ENCODE data around the gene ZSWIM1.
A peak's percentile ranks its signal among the peaks of the same experiment; 100 is the strongest.

ZSWIM1 gene

GRCh38 chr20:45880988-45881788 lies at the start of gene ZSWIM1:
TSS of gene ZSWIM1 (plus strand) at chr20:45881227. CDS start at chr20:45882593, 1,366 bp downstream.
- peak; percentile 99 for DNase-seq (ENCODE audit: low spot score)

DNA sequence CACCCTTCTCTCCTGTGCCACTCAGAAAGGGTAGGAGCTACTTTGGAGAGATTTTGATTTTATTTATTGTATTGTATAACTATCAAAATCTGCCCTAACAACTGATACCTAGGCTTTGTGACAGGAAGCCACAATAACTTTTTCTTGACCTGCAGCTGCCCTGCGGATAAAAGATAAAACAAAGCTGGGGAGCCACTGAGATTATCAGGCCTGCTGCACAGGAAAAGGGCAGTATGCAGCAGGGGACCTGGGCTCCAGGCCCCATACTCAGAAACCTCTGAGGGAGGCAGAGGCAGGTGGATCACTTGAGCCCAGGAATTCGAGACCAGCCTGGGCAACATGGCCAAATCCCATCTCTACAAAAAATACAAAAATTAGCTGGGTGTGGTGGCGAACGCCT lies 48.4 kb upstream of the ZSWIM1 start:
- no peak for DNase-seq (ENCODE audit: low spot score)

DNA sequence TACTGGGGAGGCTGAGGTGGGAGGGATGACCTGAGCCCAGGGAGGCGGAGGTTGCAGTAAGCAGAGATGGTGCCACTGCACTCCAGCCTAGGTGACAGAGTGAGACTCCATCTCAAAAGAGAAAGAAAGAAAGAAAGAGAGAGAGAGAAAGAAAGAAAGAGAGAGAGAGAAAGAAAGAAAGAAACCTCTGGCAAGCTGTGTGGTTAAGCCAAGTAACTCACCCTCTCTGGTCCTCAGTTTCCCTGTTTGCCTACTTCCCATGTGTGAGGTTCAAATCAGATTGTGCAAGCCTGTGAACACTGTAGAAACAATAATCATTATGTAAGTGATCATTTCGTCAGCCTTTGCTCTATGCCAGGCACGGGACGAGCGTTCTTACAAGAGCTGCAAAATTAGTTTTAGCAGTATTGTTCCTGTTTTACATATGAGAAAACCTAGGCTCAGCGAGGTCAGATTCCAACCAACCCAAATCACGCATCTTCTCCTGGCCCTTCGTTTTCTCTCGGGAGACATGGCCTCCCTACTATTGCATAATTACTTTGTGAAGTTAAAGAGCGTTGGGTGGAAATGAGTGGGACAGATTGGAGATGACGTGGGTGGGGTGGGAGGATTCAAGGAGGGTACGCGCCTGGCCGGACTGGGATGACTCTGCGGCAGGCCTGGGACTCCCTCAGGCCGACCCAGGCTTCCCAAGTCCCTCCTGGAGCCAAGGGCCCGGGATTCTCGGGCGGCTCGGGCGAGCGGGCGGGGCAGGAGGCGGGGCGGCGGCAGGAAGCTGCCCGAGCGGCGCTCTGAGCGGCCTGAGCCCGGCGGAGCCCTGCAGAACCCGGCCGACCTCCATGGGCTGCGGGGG lies 47.8 kb upstream of the ZSWIM1 start, which contains the start of gene SNX21:
TSS of gene SNX21 (plus strand) at position 770 of the 853 bp plus-strand sequence. CDS start 121 bp downstream, outside the sequence.
- peak; percentile 93 for DNase-seq (ENCODE audit: low spot score)

GRCh38 chr20:45833883-45834796 lies 46.9 kb upstream of the ZSWIM1 start:
- DNase-seq (ENCODE audit: low spot score), result peak; percentile 79

DNA sequence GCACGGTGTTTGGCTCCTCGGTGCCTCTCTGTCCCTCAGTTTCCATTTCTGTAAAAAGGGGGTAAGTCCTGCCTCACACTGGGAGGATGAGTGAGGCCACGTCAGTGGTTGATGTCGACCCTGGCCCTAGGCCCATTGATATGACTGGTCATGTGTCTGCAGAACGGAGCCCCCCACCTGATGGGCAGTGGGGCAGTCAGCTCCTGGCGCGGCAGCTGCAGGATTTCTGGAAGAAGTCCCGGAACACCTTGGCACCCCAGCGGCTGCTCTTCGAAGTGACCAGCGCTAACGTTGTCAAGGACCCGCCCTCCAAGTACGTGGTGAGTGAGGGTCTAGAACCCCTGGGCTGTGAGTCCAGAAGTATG lies 46.2 kb upstream of the ZSWIM1 start:
- DNase-seq (ENCODE audit: low spot score), result no peak

DNA sequence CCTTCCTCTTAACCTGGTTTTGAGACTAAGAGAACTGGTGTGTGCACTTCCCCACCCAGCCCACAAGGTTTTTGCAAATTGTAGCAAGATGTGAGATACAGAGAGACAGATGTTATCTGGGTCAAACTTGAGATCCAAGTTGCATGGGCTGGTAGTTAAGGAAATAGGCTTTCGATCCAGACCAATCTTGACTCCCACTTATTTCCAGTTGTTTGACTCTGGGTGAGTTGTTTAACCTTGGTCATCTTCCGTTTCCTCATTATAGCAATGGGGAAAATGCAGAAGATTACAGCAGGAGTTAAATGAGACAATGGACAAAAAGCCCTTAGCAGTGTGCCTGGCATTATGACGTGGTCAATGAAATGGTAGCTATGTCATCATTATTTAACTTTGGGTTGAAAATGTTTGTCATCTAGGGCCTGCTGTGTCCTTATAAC lies 45.7 kb upstream of the ZSWIM1 start:
- DNase-seq (ENCODE audit: low spot score), result peak; percentile 45

- no peak for DNase-seq (ENCODE audit: low spot score)
These were observed 45.2 kb upstream of the ZSWIM1 start for GRCh38 chr20:45835825-45836224.

- DNase-seq (ENCODE audit: low spot score), result no peak
These were observed 44.2 kb upstream of the ZSWIM1 start for GRCh38 chr20:45836841-45837240.

- DNase-seq (ENCODE audit: low spot score), result no peak
These were observed 40.3 kb upstream of the ZSWIM1 start for GRCh38 chr20:45840700-45841198.

DNA sequence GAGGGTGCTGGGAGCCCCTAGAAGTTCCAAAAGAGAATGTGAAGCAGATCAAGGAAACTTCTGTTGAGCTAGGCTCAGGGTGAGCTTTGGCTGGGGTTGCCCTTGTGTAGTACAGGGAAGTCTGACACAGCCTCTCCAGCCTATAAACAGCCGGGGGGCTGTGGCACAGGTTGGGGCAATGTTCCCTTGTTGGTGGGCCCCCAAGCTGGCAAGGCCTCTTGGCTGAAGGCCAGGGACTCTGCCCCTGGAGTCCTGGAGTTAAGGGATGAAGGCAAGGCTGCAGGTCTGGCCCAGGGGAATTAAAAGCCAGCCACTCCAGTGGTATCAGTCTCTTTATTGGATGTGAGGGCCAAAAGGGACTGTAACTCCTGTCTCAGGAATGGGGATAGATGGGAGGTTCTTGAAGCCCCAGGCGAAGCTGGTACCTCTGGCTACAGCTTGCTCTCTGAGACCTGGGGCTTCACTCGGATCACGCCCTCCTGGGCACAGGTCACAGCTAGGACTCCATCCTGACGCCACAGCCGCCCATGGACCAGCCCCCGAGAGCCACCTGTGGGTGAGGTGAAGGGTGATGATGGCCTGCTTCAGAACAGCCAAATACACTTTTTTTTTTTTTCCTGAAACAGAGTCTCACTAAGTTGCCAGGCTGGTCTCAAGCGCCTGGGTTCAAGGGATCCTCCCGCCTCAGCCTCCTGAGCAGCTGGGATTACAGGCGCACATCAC lies 39.5 kb upstream of the ZSWIM1 start:
- no peak for DNase-seq (ENCODE audit: low spot score)

DNA sequence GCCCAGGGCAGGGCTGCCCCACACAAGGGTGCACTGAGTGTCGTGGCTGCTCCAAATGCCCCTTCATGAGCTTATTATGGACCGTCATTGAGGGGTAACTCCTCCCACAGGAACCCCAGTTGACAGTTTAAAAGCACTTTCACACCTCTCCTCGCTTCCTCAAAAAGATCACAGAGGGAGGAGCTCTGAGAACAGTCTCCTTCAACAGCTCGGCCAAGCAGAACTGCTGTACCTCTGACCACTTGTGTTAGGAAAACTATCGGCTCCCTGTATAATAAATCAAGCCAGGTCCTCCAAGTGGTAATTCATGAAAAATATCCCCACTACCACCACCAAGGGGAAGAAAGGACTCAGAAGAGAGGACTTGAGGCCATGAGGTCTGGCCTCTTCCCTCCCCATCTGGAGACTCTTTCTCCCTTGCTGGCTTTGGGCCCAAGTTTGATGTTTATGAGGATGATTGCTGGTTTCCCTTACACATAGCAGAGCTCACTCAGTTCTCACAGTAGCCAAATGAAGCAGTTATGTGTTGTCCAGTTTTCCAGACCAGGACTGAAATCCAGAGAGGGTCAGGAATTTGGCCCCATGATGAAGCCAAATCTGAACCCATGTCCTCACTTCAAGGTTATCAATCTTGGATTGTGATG lies 38.7 kb upstream of the ZSWIM1 start:
- DNase-seq (ENCODE audit: low spot score), result no peak

DNA sequence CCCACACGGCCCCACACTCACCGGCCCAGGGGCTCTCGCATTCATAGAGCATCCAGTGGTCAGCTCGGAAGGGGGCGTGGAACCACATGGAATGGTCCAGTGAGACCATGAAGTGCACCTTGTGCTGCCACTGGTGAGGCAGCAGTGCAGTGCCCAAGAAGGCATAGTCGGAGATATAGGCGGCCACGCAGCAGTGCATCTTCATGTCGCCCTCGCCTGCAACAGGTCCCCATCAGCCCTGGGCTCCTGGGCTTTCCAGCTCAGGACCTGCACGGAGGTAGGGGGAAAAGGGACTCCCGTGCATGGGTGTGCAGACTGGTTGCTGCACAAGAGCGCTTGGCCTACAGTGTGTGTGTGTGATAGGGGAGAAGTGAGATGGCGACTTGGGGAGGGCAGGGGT lies 37.5 kb upstream of the ZSWIM1 start:
- DNase-seq (ENCODE audit: low spot score), result no peak

DNA sequence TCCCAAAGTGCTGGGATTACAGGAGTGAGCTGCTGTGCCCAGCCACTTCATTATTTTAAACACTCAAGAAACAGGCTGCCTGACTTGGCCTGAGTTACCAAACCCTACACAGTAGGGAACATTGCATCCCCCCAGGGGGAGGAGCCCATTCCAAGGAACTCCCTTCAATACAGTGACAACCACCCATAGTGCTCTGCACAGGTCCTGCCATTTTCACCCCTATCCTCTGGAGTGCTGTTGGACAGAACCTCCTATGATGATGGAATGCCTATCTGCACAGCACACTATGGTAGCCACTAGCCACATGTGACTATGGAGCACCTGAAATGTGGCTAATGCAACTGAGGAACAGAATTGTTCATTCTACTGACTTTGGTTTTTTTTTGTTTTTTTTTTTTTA lies 35.6 kb upstream of the ZSWIM1 start:
- DNase-seq (ENCODE audit: low spot score), result no peak

GRCh38 chr20:45848421-45848820 lies 32.6 kb upstream of the ZSWIM1 start:
- no peak for DNase-seq (ENCODE audit: low spot score)

GRCh38 chr20:45848969-45849582 lies 32.0 kb upstream of the ZSWIM1 start:
- no peak for DNase-seq (ENCODE audit: low spot score)

DNA sequence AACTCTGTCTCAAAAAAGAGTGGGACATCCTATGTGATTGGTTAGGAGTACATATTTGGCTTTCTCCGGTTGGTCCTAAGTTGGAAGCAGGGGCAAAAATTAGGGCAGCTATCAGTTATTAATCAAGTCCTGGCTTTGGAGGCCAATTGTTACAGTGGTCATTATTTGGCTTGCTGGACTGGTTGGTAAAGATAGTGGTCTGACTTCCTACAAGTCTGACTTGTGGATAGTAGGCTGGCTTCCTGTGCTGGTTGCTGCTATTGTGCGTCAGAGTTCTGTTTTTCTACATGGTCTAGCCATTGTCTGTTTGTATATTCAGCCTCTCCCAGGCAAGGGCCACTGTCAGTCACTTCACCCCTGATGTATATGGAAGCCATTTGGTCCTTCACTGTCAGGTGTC lies 30.8 kb upstream of the ZSWIM1 start:
- DNase-seq (ENCODE audit: low spot score), result no peak

- DNase-seq (ENCODE audit: low spot score), result no peak
These were observed 30.1 kb upstream of the ZSWIM1 start for GRCh38 chr20:45850926-45851325.

DNA sequence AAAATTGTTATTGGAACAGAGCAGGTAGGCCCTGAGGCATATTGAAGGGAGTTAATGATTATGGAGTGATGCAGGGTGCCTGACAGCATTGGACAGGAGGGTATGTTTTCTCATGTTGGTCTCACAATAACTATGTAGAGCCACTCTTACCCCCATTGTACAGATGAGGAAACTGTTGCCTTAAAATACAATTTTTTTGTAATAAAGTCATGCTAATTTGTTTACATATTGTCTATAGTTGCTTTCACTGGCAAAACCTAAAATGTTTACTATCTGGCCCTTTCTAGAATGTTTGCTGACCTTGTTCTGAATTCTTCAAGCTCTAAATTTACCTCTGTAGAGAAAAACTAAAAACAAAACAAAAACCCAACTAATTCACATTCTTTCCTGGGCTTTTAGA lies 29.5 kb upstream of the ZSWIM1 start:
- DNase-seq (ENCODE audit: low spot score), result no peak

GRCh38 chr20:45852326-45852725 lies 28.7 kb upstream of the ZSWIM1 start:
- DNase-seq (ENCODE audit: low spot score), result no peak

- no peak for DNase-seq (ENCODE audit: low spot score)
These were observed 27.5 kb upstream of the ZSWIM1 start for GRCh38 chr20:45853484-45853883.

Data from RKO (cell line).